SU-DHL-6 (cell line): ENCODE data around the gene SCD5.

Experiments used
- EZH2phosphoT487 ChIP-seq: fragments of 200-600 bp; sonication (generic), shearing (Covaris generic); conservative IDR thresholded peaks from 2 replicates; pipeline ENCODE4 v1.6.1; 2018; ENCODE audit warnings: mild to moderate bottlenecking, antibody characterized with exemption, low read length, moderate library complexity, mixed read lengths
- TF ChIP-seq, protein P1 (sequence below): fragments of 200-600 bp; sonication (generic); IDR thresholded peaks from one replicate; pipeline ENCODE4 v1.5.1; 2017; ENCODE audit warnings: antibody characterized with exemption, mild to moderate bottlenecking, low read length, moderate library complexity; ENCODE audit not compliant: insufficient read depth, poor library complexity, severe bottlenecking

DNA sequence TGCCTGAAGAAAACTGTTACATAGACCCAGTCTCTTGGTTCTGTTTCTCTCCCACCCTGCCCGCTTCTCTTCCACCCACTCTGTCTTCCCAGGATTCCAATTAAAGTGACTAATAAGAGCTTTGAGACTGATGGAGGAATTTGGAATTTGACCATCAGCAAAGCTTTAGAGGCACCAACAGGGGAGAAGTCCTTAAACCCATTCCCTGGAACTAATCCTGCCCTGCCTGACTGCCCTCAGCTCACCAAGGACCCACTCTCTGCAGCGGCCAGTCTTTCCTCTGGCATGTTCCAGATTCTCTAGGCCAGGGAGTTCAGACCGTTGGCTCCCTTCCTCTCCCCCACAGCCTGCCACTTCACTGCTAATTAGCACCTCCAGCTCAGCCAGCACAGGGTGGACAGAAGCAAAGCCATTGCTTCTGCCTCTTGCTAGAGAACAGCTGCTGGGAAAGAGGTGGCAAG lies 23.9 kb downstream of the SCD5 start:
- TF ChIP-seq, protein P1, sequence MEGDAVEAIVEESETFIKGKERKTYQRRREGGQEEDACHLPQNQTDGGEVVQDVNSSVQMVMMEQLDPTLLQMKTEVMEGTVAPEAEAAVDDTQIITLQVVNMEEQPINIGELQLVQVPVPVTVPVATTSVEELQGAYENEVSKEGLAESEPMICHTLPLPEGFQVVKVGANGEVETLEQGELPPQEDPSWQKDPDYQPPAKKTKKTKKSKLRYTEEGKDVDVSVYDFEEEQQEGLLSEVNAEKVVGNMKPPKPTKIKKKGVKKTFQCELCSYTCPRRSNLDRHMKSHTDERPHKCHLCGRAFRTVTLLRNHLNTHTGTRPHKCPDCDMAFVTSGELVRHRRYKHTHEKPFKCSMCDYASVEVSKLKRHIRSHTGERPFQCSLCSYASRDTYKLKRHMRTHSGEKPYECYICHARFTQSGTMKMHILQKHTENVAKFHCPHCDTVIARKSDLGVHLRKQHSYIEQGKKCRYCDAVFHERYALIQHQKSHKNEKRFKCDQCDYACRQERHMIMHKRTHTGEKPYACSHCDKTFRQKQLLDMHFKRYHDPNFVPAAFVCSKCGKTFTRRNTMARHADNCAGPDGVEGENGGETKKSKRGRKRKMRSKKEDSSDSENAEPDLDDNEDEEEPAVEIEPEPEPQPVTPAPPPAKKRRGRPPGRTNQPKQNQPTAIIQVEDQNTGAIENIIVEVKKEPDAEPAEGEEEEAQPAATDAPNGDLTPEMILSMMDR = no peak
- no peak for TF ChIP-seq EZH2phosphoT487
